HG02852 (cell line): Measurements from ENCODE around the gene KMT2C.
"Not testable (repeated sequence)": the region's sequence is repeated elsewhere in the genome, so short reads cannot be mapped to it uniquely, and the experiment has no call there.

Experiments used
- ATAC-seq: cut with Tn5 transposase; IDR thresholded peaks from one replicate; pipeline ENCODE4 v1.9.1; 2021; ENCODE audit warnings: mild to moderate bottlenecking, moderate library complexity; ENCODE audit not compliant: unreplicated experiment

The KMT2C gene

GRCh38 chr7:152435384-152436110, at the start of gene KMT2C:
KMT2C (minus strand) TSS chr7:152436003; CDS start chr7:152435786, 217 bp downstream.
- peak; percentile 14 for ATAC-seq

GRCh38 chr7:152481082-152481481, 45.3 kb upstream of the KMT2C start:
- no peak for ATAC-seq

GRCh38 chr7:152480664-152481063, 44.9 kb upstream of the KMT2C start:
- no peak for ATAC-seq

- no peak for ATAC-seq
Measured at GRCh38 chr7:152479595-152479994, 43.8 kb upstream of the KMT2C start.

GRCh38 chr7:152478140-152478539, 42.3 kb upstream of the KMT2C start:
- ATAC-seq, result no peak

GRCh38 chr7:152477079-152477478, 41.3 kb upstream of the KMT2C start:
- ATAC-seq, result no peak

GRCh38 chr7:152476551-152476950, 40.7 kb upstream of the KMT2C start:
- no peak for ATAC-seq

- ATAC-seq, result not testable (repeated sequence)
Measured at GRCh38 chr7:152471023-152471620, 35.3 kb upstream of the KMT2C start.

- not testable (repeated sequence) for ATAC-seq
Measured at GRCh38 chr7:152470251-152471022, 34.6 kb upstream of the KMT2C start.

- not testable (repeated sequence) for ATAC-seq
Measured at GRCh38 chr7:152469576-152469975, 33.8 kb upstream of the KMT2C start.

- ATAC-seq, result no peak
Measured at GRCh38 chr7:152467225-152467624, 31.4 kb upstream of the KMT2C start.

GRCh38 chr7:152465119-152465387, 29.2 kb upstream of the KMT2C start:
- ATAC-seq, result no peak

- peak; percentile 36 for ATAC-seq
Measured at GRCh38 chr7:152464312-152465118, 28.7 kb upstream of the KMT2C start.

- ATAC-seq, result peak; percentile 84
Measured at GRCh38 chr7:152463709-152464311, 28.0 kb upstream of the KMT2C start.

- ATAC-seq, result peak; percentile 20
Measured at GRCh38 chr7:152462995-152463708, 27.3 kb upstream of the KMT2C start.

- no peak for ATAC-seq
Measured at GRCh38 chr7:152459724-152460251, 24.0 kb upstream of the KMT2C start.

GRCh38 chr7:152451356-152451755, 15.6 kb upstream of the KMT2C start:
- no peak for ATAC-seq

GRCh38 chr7:152445386-152446008, 9.7 kb upstream of the KMT2C start:
- not testable (repeated sequence) for ATAC-seq

- no peak for ATAC-seq
Measured at GRCh38 chr7:152443586-152443985, 7.8 kb upstream of the KMT2C start.
